SU-DHL-6 (cell line): ENCODE measurements around the gene CIZ1.

Experiments used
- CTCF ChIP-seq: fragments of 200-600 bp; sonication (generic); IDR thresholded peaks from one replicate; pipeline ENCODE4 v1.5.1; 2017; ENCODE audit warnings: antibody characterized with exemption, mild to moderate bottlenecking, low read length, moderate library complexity; ENCODE audit not compliant: insufficient read depth, poor library complexity, severe bottlenecking
- EZH2phosphoT487 ChIP-seq: fragments of 200-600 bp; sonication (generic), shearing (Covaris generic); conservative IDR thresholded peaks from 2 replicates; pipeline ENCODE4 v1.6.1; 2018; ENCODE audit warnings: mild to moderate bottlenecking, antibody characterized with exemption, low read length, moderate library complexity, mixed read lengths

- TF ChIP-seq CTCF (no peak), EZH2phosphoT487 (no peak)
These were observed 4.0 kb downstream of the CIZ1 start for GRCh38 chr9:128187361-128187760.
